Amygdala (tissue), 56 donors: ENCODE measurements around the gene PXYLP1.

ENCODE experiments used
- DNase-seq, 56 donors: peaks; one replicate each; lab custom pipeline; 2025; lab: John Stamatoyannopoulos, UW

The PXYLP1 gene

DNA sequence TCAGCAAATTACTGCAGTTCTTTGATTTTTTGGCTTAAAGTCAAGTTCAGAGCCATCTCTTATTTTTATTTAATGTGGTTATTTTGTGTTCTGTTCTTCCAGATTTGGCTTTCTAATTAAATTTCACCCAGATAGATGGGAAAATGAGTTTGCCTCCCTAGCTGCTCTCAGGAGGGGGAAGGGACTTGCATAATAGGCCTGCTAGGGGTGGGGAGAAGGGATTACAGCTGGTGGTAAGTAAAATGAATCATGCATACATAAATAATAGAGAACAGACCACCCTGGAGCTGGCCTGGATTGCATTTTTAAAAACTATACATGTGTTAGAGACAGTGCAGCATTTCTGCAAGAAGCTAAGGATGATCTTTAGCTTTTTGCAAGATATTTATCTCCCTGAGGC is 3.9 kb upstream of the PXYLP1 start:
- peak in 2 of 56 donors; percentile 18 to 44 for DNase-seq

DNA sequence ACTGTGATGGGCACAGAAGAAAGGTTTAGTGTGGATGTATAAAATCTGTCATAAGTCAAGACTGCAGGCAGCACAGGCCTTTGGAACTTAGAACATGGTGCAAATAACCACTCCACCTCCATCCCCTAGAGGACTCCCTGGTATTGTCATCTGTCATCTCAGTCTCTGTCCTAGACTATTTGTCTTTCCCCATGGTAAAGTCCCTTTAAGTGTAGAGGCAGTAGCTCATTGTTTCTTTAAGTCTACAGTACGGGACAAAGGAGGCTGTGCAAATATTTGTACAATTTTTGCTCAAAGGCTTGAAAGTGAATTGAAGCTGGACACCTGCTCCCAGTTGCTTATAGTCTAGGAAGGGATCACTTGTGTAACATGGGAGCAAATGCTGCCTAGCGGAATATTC is 3.2 kb upstream of the PXYLP1 start:
- DNase-seq: no peak

DNA sequence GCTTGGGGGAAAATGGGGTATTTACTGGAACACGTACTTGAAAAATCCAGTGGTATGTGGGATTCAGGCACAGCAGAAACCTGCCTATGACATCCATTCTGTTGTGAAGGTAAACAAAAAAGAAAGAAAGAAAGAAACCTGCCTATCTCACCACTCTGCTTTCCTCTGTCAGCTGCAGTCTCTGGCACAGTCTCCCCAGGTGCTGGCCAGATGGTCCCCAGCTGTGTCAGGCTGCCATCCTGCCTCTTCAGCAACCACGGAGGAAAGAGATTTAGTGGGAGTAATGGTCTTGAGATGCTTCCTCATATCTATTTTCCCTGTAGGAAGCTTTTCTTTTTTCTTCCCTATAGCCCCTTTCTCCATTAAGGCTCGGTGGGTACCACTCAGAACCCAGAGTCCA is 2.5 kb upstream of the PXYLP1 start:
- no peak for DNase-seq

DNA sequence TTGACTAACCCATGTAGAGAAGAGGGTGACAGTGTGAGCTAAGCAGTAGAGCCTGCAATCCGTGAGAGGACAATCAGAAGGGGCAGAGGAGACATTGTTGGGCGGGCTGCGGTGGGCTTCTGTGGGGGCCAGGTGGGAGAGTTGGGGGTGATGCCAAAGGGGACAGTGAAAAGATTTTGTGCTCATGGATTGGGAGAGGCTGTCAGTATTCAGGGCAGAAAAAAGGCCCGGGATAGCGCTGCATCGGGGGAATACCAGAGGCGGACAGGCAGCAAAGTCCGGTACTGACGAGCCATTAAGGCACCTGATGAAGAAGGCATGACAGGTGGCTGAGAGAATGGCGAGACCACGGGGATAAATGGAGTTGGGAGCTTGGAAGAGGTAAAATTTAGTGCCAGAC is 1.3 kb upstream of the PXYLP1 start:
- no peak for DNase-seq

DNA sequence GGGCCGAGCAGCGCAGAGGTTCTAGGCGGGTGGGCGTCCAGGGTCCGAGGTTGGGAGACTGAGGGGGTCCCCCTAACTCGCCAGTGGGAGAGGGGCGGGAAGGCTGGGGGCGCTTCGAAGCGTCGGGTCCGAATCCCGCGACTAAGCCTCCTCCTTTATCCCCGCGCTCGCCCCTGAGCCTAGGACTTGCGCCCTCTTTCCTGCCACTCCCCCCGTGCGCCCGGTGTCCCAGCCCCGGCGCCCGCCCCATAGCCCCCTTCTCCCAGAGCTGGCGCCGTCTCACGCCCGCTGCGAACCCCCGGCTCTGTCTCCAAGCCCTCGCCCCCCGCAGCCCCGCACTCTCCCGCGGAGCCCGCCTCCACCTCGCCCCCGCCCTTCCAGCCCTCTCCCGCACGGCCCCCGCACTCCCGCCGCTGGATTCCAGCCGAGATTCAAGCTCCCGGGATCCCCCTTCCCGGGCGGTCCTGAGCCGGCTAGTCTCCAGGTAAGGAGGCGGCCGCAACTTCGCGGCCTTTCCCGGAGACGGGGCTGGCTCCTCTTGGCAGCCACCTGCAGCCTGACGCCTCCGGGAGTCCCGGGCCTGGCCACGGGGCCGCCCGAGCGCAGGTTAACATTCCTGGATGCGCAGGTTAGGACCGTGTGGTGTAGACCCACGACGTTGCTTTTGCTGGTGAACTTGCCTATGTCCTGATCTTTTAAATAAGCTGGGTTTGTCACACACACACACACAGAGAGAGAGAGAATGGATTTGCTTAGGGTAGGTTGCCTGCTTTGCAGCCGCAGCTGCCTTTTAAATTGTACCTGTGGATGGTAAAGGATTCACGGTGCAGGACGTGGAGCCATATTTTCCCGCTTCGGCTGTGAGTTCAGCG is 563 bp downstream of the PXYLP1 start:
- peak in 13 of 56 donors; percentile 14 to 68 (median 37) for DNase-seq

DNA sequence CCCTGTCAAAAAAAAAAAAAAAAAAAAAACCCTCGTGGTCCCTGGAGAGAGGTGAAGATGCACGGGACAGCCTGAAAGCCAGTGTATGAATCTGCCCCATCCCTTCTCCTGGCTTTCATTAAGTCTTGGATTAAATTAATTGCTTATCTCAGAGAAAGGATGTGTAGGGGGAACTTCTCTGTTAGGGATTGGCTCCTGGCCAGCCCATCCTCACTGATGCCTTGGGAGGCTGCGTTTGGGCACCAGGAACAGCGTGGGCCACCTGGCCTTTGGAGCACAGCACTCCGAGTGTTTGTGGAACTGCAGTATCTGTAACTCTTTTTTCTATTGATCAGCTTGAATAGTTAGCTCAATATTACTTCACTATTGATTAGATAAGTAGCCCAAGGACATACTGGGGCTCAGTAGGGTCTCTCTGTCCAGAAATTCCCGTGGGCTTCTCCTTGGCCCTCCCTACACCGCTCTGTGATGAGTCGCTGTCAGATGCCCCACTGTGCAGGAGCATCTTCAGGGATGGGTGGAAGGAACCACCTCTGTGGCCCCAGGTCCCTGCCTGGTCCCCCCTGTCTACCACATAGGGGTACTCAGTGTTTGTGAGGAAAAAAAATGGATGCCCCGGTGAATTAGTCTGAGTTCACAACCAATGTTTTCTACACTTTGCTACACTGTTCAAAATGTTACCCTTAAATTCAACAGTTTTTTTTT is 2.0 kb downstream of the PXYLP1 start:
- no peak for DNase-seq

DNA sequence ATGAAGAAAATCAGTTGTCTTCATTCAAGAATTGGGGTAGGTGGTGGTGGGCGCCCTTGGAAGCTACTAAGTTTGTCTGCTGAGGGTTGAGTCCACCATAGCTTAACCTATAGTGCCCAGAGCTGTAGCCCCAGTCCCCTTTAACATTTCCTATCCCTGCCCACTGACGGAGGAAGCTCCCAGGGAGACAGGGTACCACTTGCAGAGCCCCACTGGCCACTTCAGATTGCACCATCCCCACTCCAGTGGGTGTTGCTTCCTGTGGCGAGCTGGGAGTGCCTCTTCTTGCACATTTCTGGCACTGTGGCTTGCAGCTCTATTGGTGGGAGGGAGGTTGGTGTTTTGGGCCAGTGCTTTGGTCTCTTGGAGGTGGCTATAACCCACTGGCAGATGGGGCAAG is 2.7 kb downstream of the PXYLP1 start:
- no peak for DNase-seq

DNA sequence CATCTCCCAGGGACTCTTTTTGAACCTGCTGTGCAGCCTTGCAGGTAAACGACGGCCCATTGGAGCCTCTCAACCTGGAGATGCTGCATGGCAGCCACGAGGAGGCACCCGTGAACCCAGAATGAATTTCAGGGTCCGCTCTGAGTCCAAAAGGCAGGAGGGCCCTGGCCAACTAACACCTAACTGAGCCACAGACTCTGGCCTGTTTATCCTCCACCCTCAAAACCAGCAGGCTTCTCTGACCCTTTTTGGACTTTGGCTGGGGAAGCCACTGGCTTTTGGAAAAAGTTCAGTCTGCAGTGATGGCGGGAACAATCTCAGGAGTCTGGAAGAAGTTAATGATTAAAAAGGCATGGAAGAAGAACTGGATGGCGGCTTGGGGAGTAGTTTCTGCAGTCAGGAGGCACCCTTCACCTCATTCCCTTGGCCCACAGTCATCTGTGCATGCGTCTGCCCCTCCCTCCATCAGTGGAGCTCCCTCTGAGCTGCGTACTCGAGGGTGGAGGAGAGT is 4.1 kb downstream of the PXYLP1 start:
- DNase-seq: no peak

DNA sequence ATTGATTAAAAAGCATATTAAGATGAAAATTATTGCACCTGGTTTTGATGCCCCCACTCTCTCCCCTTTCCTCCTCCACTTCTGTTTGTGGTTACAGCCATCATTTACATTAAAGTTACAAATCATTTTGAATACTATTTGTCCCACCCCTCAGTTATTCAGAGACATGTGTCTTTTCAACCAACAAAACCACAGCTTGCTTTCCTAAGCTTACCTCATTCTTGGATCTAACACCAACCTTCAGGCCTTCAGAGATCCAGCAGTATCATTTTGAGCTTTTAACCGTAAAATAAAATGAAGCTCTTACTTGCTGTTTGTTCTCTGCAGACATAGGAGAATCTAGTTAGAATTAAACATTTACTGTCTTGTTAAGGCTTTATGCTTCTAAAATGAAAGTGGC is 4.7 kb downstream of the PXYLP1 start:
- DNase-seq: no peak

DNA sequence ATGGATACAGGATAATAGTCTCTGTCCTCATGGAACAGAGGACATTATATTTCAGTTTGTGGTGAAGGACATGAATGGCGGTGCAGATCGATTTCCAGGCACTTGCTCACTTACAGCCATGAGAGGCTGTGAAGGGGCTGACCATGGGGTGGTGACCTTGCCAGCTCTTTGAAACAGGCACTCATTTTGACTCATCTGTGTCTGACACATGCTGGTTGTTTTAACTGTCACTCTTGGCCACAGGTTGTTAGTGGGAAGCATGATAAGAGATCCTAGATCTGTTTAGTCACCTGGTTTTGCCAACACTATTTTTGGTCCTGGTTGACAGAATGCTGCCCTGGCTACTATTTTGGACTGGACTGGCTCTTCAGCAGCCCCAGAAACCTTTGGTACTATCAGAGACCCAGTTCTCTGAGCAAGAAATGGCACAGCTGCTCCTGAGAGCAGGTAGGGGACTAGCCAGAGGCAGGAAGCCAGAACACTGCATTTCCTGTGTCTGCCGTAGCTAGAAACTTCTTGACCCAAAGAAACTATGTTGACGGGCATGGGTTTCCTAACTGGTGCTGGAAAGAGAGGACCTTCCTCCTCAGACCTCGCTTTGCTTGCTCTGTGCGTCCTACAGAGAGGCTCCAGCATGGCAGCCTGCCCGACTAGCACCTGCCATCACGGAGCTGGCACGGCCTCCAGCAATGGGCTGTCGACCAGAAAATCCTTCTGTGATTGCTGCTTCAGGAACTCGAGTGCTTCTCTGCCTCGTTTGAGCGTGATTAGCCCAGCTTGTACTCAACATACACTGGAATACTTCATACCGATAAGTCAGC is 6.3 kb downstream of the PXYLP1 start:
- DNase-seq: peak in 17 of 56 donors; percentile 12 to 57 (median 25)

DNA sequence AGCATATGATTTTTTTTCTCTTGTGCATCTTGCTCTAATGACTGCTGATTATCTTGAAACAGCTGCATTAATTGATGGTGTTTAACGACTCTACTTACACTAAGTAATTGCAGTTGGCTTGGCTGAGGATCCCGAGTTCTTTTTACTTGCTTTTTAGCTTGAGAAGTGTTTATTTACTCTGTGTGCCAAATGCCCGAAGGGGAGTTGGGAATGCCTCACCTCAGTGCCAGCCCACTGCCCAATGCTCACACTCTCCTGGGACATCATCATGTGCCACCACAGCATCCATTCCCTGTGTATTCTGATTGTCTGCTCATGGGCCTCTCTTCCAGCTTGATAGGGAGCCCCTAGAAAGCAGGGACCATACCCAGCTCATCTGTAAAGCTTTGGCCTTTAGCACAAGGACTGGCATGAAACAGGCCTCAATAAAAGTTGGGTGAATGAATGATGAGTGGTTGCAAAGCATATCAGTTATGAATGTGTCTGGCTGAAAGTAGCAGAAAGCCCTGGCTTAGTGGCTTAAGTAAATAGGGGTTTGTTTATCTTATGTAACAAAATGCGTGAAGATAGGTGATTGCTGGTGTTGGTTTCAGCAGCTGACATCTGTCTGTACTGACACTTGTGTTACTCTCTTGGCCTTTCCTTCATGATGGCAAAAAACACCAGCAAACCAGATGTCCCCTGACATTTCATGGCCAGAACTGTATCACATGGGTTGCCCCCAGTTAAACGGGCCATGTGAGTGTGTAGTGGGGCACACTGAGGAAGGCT is 8.1 kb downstream of the PXYLP1 start:
- DNase-seq: no peak

DNA sequence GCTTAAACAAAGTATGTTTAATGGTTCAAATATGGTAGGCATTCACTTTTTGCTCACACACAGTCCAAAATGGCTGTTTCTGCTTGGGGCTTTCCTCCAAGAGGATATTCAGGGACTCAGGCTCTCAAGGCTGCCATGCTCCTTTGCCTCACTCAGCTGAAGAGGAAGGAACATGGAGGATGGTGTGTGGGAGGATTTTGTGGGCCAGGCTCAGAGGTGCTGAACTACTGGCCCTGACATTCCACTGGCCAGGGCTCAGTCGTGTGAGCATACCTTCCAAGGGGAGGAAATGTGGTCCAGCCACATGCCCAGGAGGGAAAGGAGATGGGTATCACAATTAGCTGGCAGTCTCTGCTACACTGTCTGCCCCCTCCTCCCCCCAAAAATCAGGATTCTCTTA is 8.7 kb downstream of the PXYLP1 start:
- DNase-seq: no peak

DNA sequence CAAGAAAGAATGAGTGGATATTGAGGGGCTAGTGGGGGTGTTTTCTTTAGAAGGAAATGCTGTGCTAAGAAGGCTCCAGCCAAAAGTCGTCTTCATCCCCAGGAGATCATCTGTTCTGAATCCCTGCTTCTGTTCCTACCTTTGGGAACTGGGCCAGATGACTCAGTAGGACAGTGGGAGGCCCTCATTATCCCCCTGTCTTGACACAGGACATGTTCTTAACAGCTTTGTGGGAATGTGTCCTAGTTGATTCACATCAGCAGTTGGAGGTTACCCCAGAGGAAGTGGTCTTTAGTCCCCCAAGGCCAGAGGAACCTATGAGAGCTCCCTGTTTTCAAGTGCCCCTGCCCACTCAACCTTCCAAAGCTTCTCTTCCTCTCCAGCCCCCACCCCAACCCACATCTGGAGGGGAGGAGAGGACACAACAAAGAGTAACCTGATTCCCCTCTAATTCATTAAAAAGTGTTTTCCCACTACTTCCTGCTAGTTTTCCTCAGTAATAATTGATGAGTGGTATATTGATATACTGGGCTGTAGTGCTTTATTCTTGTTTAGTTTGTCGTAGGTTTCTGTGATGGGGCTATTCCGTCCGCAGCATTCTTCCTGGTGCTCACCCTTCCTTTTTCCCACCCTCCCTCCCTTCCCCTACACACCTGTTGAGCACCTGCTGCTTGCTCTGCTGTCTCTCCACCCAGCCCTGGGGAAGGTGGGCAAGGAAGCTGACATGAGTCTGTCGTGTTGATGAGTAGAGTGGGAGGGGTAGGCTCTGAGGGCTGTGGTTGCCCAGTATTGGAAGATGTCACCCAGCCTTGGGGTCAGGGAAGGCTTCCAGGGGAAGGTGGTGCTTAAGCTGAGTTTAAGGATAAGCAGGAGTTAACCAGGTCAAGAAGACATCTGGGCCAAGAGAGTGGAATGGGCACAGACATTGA is 9.3 kb downstream of the PXYLP1 start:
- no peak for DNase-seq

DNA sequence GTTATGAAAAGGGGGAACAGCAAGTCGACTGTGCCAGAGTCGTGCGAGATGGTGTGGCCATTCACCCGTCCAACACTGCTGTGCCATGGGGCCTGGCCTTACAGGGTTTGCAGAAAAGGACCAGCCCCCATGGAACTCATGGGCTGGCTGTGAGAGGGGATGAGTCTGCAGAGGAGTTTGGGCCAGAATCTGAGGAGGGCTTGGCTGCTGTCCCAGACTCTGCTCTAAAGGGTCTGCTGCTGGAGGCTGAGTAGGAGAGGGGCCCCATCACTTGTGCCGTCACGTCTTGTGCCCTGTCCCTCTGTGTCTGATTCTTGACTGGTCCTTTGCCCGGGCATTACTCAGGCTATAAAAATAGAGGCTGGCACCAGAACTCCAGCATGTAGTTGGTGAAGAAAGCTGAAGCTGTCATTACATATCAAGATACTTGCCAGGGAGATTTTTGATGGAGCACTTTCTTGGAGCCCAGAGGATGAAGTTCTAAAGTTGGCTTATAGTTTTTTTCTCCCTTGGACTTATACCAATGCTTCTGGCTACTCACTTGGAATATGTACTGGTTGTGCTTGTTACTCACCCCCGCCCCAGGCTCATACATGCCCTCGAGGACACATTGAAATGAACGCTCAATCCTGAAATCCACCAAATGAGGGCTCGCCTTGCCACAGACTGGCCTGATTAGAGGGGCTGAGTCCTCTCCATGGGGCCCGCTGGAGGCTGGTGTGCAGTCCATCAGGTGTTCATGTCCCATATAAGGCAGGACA is 10.2 kb downstream of the PXYLP1 start:
- DNase-seq: peak in 16 of 56 donors; percentile 6 to 52 (median 27)

DNA sequence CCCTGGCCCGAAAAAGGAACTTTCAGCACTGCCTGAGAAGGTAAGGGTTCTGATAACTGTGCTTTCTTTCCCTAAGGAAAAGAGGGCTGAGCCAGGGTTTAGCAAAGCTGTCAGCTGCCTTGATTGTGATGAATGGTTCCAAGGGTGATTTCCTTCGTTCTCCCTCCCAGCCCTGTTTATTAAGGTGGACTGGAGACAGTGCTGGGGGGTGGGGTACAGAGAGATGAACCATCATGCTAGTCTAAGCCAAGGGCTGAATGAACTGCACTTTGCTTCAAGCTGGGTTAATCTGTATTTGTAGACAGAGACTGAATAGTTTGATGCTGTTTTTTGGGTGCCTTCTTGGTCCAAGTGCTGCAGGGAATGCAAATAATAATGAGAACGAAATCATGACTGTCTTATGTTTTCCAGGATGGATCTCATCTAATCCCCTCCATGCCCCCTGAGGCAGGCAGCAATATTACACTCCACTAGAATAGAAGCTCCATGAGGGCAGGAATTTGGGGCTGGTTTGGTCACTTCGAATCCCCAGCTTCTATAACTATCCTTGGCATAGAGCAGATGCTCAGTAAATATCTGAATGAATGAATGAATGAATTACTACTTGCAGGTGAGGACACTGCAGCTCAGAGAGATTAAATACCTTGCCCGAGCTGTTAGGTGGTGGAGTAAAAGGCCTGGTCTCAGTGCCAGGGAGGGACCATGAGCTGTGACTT is 10.9 kb downstream of the PXYLP1 start:
- DNase-seq: no peak

DNA sequence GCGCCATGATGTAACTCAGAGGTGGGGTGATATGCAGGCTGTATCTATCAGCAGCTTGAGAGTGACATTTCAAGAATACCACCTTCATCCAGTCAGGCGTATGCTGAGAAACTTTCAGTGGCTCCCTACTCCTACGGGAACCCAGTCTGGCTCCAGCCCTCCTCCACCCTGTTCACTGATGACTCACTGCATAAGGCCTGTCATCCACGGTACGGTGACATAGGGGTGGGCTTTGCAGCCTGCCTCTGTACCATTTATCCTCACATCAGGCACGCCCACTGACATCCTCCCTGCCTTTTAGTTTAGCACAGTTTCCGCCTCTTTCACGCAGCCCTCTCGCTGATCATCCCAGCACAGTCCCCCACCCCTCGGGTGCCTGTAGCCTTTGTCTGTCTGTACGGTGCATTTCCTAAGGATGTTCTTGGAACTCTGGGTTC is 11.7 kb downstream of the PXYLP1 start:
- peak in 25 of 56 donors; percentile 6 to 75 (median 32) for DNase-seq

DNA sequence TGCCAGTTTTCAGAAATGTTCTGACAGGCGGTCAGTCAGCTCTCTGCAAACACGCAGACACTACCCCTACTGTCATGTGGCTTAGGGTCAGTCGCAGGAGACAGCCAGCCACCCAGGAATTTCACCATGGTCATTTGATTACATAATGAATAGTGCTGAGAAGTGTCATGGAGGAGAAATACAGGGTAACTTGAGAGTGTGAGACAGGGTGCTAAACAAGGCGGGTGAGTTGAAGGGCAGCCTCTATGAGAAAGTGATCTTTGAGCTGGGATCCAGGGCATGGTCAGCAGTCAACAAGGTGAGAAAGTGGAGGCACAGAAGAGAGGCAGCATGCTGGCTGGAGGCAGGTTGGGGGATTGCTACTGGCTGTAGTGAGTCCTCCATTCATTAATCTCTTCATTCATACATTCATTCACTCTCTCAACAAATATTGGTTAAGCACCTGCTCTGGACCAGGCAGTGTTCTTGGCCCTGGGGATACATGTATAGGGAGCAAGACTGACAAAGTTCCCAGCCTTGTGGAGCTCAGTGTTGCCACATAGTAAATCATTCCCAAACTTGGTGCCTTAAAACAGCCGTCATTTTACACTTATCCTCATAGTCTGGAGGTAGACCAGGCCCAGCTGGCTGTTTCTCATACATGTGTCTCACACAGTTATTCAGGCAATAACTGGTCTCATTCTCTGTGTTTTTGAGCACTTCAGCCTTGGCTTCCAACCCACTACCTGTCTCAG is 14.8 kb downstream of the PXYLP1 start:
- DNase-seq: no peak
